PC-3 (cell line): ENCODE results near the gene FAM81A. TPM values are rescaled to one million over a fixed set of nuclear protein-coding genes. Genes with fewer than 3 reads are reported as not detected.
"Not testable (repeated sequence)": the region's sequence is repeated elsewhere in the genome, so short reads cannot be mapped to it uniquely, and the experiment has no call there.

Experiments used
- ATAC-seq: fragments of 200-7000 bp; cut with Tn5 transposase; 2 replicates; pipeline ENCODE4 v1.9.1; 2020; ENCODE audit warnings: mild to moderate bottlenecking, moderate library complexity
- BruUV-seq: library from RNA; stranded (reverse); fragments of 400-500 nt; replicated peaks from 2 replicates; lab custom pipeline; 2021; lab: Mats Ljungman, UMichigan
- CTCF ChIA-PET: fragments of 300-600 bp; sonication (Branson Sonifier 250); formaldehyde crosslinking; loops from one replicate; lab custom pipeline; 2022; ENCODE audit warnings: antibody characterized with exemption; lab: Charles Lee
- POLR2A ChIA-PET: fragments of 300-600 bp; sonication (Branson Sonifier 250); formaldehyde crosslinking; loops from one replicate; lab custom pipeline; 2022; ENCODE audit warnings: antibody characterized with exemption; ENCODE audit not compliant: unreplicated experiment; lab: Charles Lee
- DNase-seq: peaks from one replicate; pipeline ENCODE4 v3.0.0-alpha.2; 2015
- H2AFZ ChIP-seq: fragments of 300-600 bp; sonication (generic); 2 replicates; pipeline ENCODE4 v1.6.0; 2016; ENCODE audit warnings: antibody characterized with exemption, low read length
- H3F3A ChIP-seq: fragments of 300-600 bp; sonication (generic); one replicate; pipeline ENCODE4 v1.6.0; 2017; ENCODE audit warnings: antibody characterized with exemption, low read length, control low read depth, mild to moderate bottlenecking; ENCODE audit not compliant: unreplicated experiment
- H3K27ac ChIP-seq: fragments of 300-600 bp; sonication (generic); 2 replicates; pipeline ENCODE4 v1.5.1; 2016; ENCODE audit warnings: mild to moderate bottlenecking, low read length
- H3K27me3 ChIP-seq: fragments of 300-600 bp; sonication (generic); 2 replicates; pipeline ENCODE4 v1.6.1; 2016; ENCODE audit warnings: low read length, mixed read lengths
- H3K36me3 ChIP-seq: fragments of 300-600 bp; sonication (generic); 2 replicates; pipeline ENCODE4 v1.6.1; 2016; ENCODE audit warnings: low read depth, mixed run types, low read length, mixed read lengths
- H3K4me1 ChIP-seq: fragments of 300-600 bp; sonication (generic); 2 replicates; pipeline ENCODE4 v1.5.1; 2016; ENCODE audit warnings: low read length; ENCODE audit not compliant: insufficient read depth
- H3K4me2 ChIP-seq: fragments of 300-600 bp; sonication (generic); 2 replicates; pipeline ENCODE4 v1.6.0; 2016; ENCODE audit warnings: low read length
- H3K4me3 ChIP-seq: fragments of 300-600 bp; sonication (generic); 2 replicates; pipeline ENCODE4 v1.5.1; 2016; ENCODE audit warnings: mild to moderate bottlenecking, low read length, mixed read lengths
- H3K79me2 ChIP-seq: fragments of 300-600 bp; sonication (generic); 2 replicates; pipeline ENCODE4 v1.6.1; 2017; ENCODE audit warnings: low read length, mixed read lengths
- H3K9ac ChIP-seq: fragments of 300-600 bp; sonication (generic); 2 replicates; pipeline ENCODE4 v1.6.0; 2016; ENCODE audit warnings: mild to moderate bottlenecking, low read length
- H3K9me2 ChIP-seq: fragments of 300-600 bp; sonication (generic); replicated peaks from 2 replicates; pipeline ENCODE4 v1.6.1; 2016; ENCODE audit warnings: mixed run types, low read length, mixed read lengths
- H3K9me3 ChIP-seq: fragments of 300-600 bp; sonication (generic); 2 replicates; pipeline ENCODE4 v1.6.1; 2016; ENCODE audit warnings: low read length, mixed read lengths
- H4K20me1 ChIP-seq: fragments of 300-600 bp; sonication (generic); 2 replicates; pipeline ENCODE4 v1.6.1; 2016; ENCODE audit warnings: low read length, mixed read lengths
- EZH2 ChIP-seq: fragments of 300-600 bp; sonication (generic); IDR thresholded peaks from one replicate; pipeline ENCODE4 v1.6.1; 2017; ENCODE audit warnings: antibody characterized with exemption, mild to moderate bottlenecking, low read length; ENCODE audit not compliant: unreplicated experiment
- EZH2phosphoT487 ChIP-seq: fragments of 300-600 bp; sonication (generic); IDR thresholded peaks from 2 replicates; pipeline ENCODE4 v1.6.1; 2018; ENCODE audit warnings: mild to moderate bottlenecking, antibody characterized with exemption, low read length, borderline replicate concordance
- intact Hi-C: fragments of 100-400 bp; cut with micrococcal nuclease; formaldehyde crosslinking; loops from 2 replicates; pipeline ENCODE4 v1.9.0; 2023
- total RNA-seq: library from RNA; depleted of rRNA; stranded (reverse); fragments of >200 nt; gene quantifications from 2 replicates; pipeline ENCODE4 v1.2.3, GENCODE V29; 2014
- TF ChIP-seq, protein P1 (sequence below): fragments of 300-600 bp; sonication (generic); conservative IDR thresholded peaks from 2 replicates; pipeline ENCODE4 v1.5.1; 2017; ENCODE audit warnings: antibody characterized with exemption, low read depth, mild to moderate bottlenecking, low read length

FAM81A gene
- total RNA-seq, 1 experiment from 2014 or later, result 2.5 TPM

DNA sequence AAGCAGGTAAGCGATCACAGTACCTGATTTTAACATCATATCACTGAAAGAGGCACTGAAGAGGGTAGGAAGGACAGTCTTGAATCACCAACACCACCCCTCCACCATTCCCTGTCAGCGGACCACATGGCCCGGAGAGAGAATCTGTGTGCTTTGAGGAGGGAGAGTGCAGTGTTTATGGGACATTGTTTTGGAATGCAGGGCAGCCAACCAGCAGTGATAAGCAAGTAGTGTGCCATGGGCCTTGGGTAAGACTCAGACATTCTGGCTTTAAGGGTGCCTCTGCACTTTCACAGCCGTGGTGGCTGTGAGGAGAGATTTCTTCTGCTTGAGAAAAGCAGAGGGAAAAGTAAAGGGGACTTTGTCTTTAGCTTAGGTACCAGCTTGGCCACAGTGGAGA, 46.4 kb downstream of the FAM81A start:
- H3K79me2 ChIP-seq, result no peaks in the 10 kb centered on the region
- no peak overlapping the region for H3K27ac ChIP-seq
- no peak overlapping the region for H3K9ac ChIP-seq
- H3K4me3 ChIP-seq, result no peak overlapping the region
- 0 out of 2 replicates have a peak, but pooled peaks cover 2% of the 10 kb centered on the region for H3K9me3 ChIP-seq
- intact Hi-C loops, result no loop called here
- ChIA-PET CTCF (no interaction called here), POLR2A (no interaction called here)
- H3K27me3 ChIP-seq, result no peaks in the 10 kb centered on the region
- ATAC-seq (no peak), DNase-seq (no peak)
- H4K20me1 ChIP-seq, result no peaks in the 10 kb centered on the region
- H3K36me3 ChIP-seq, result no peaks in the 10 kb centered on the region
- H2AFZ ChIP-seq, result no peak overlapping the region
- H3K4me2 ChIP-seq, result no peak overlapping the region
- TF ChIP-seq EZH2phosphoT487 (no peak), EZH2 (no peak)
- TF ChIP-seq, protein P1, sequence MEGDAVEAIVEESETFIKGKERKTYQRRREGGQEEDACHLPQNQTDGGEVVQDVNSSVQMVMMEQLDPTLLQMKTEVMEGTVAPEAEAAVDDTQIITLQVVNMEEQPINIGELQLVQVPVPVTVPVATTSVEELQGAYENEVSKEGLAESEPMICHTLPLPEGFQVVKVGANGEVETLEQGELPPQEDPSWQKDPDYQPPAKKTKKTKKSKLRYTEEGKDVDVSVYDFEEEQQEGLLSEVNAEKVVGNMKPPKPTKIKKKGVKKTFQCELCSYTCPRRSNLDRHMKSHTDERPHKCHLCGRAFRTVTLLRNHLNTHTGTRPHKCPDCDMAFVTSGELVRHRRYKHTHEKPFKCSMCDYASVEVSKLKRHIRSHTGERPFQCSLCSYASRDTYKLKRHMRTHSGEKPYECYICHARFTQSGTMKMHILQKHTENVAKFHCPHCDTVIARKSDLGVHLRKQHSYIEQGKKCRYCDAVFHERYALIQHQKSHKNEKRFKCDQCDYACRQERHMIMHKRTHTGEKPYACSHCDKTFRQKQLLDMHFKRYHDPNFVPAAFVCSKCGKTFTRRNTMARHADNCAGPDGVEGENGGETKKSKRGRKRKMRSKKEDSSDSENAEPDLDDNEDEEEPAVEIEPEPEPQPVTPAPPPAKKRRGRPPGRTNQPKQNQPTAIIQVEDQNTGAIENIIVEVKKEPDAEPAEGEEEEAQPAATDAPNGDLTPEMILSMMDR, result no peak
- H3K4me1 ChIP-seq, result peaks cover 7% of the 10 kb centered on the region; the same call in 1 of the 2 replicates
- no TSS peak for BruUV-seq
- H3F3A ChIP-seq, result no peaks in the 10 kb centered on the region
- H3K9me2 ChIP-seq, result no peaks in the 10 kb centered on the region

DNA sequence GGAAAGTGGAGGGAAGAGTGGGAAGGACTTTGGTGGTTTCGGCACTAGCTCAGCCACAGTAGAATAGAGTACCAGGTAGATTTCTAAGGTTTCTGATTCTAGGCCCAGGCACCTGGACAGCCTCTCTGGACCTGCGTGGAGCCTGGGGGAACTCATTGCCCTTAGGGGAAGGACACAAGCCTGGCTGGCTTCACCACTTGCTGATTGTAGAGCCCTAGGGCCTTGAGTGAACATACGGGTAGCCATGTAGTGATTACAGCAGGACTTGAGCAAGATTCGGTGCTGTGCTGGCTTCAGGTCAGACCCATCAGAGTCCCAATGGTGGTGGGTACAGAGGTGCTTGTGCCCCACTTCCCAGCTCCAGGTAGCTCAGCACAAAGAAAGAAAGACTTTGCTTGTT, 47.0 kb downstream of the FAM81A start:
- POLR2A ChIA-PET, result no interaction called here
- peaks cover 7% of the 10 kb centered on the region; the same call in 1 of the 2 replicates for H3K4me1 ChIP-seq
- H3K36me3 ChIP-seq, result no peaks in the 10 kb centered on the region
- no peaks in the 10 kb centered on the region for H3K9me2 ChIP-seq
- H3K27ac ChIP-seq, result no peak overlapping the region
- no TSS peak for BruUV-seq
- no peak for ATAC-seq
- intact Hi-C loops, result no loop called here
- H3K4me2 ChIP-seq, result no peak overlapping the region
- no peaks in the 10 kb centered on the region for H3K79me2 ChIP-seq
- 0 out of 2 replicates have a peak, but pooled peaks cover 4% of the 10 kb centered on the region for H3K9me3 ChIP-seq
- H3K4me3 ChIP-seq, result no peak overlapping the region
- H2AFZ ChIP-seq, result no peak overlapping the region
- no peaks in the 10 kb centered on the region for H3F3A ChIP-seq
- H3K27me3 ChIP-seq, result no peaks in the 10 kb centered on the region
- H3K9ac ChIP-seq, result no peak overlapping the region
- CTCF ChIA-PET, result no interaction called here
- TF ChIP-seq, protein P1, result no peak
- no peak for TF ChIP-seq EZH2
- no peak for TF ChIP-seq EZH2phosphoT487
- H4K20me1 ChIP-seq, result no peaks in the 10 kb centered on the region
- DNase-seq, result no peak

DNA sequence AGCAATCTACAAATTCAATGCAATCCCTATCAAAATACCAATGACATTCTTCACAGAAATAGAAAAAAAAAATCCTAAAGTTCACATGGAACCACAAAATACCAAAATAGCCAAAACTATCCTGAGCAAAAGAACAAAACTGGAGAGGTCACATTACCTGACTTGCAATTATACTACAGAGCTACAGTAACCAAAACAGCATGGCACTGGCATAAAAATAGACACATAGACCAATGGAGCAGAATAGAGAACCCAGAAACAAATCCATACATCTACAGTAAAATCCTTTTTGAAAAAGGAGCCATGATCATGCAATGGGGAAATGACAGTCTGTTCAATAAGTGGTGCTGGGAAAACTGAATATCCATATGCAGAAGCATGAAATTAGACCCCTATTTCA, 51.5 kb downstream of the FAM81A start:
- H3K36me3 ChIP-seq, H2AFZ ChIP-seq, H4K20me1 ChIP-seq, ATAC-seq, POLR2A ChIA-PET, H3K9me2 ChIP-seq, intact Hi-C loops, CTCF ChIA-PET, H3F3A ChIP-seq, H3K27ac ChIP-seq, BruUV-seq, H3K9ac ChIP-seq, H3K27me3 ChIP-seq, H3K9me3 ChIP-seq, H3K4me1 ChIP-seq, DNase-seq, H3K79me2 ChIP-seq, H3K4me2 ChIP-seq, H3K4me3 ChIP-seq: not testable (repeated sequence)
